ENCODE measurements around the gene EPB41L2.

The EPB41L2 gene

GRCh38 chr6:130896249-130896648, 166.8 kb downstream of the EPB41L2 start:
- no peak for FAIRE-seq

DNA sequence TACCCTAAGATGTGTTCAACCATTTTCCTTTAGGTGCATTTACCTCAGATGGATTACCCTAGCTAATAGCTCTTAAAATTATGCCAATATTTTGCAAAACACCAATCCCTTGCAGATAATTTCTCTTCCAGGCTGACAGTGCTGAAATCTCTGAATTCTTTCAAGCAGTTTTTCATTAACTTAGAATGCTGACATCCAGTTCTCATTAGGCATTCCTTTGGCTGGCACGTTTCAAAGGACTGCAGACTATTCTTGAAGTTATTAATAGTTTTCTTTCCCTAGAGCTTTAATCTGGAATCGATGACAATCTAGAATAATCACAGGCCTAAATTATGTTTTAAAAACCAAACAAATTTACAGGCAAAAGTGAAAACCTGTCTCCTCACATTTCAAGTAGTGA, 167.5 kb downstream of the EPB41L2 start:
- FAIRE-seq = no peak

- FAIRE-seq = no peak
Measured at GRCh38 chr6:130893766-130894165, 169.3 kb downstream of the EPB41L2 start.

GRCh38 chr6:130893277-130893676, 169.8 kb downstream of the EPB41L2 start:
- no peak for FAIRE-seq

DNA sequence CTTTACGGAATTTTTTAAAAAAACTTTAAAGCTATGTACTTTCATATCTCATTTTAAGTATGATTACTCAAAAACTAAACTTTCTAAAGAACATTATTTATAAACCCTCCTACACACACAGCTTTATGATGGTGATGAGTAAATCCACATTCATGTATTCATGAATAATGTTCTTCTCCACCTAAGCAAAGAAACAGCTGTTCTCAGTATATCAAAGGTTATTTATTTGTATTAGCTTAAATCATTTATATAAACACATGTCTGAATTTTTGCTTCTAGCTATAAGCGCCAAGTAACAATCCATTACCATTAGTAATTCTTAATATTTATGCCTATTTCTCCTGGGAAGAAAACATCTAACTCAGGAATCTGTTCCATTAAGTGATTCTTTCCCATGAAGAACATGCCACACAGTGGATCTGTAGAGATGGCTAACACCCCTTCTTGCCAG, 172.5 kb downstream of the EPB41L2 start:
- FAIRE-seq = peak; percentile 13

- no peak for FAIRE-seq
Measured at GRCh38 chr6:130889423-130889822, 173.6 kb downstream of the EPB41L2 start.

GRCh38 chr6:130888246-130888645, 174.8 kb downstream of the EPB41L2 start:
- FAIRE-seq = no peak

GRCh38 chr6:130886966-130887365, 176.1 kb downstream of the EPB41L2 start:
- FAIRE-seq = no peak

- peak; percentile 98 for FAIRE-seq
Measured at GRCh38 chr6:130885392-130886192, 177.5 kb downstream of the EPB41L2 start.

- FAIRE-seq = no peak
Measured at GRCh38 chr6:130882370-130882769, 180.7 kb downstream of the EPB41L2 start.

DNA sequence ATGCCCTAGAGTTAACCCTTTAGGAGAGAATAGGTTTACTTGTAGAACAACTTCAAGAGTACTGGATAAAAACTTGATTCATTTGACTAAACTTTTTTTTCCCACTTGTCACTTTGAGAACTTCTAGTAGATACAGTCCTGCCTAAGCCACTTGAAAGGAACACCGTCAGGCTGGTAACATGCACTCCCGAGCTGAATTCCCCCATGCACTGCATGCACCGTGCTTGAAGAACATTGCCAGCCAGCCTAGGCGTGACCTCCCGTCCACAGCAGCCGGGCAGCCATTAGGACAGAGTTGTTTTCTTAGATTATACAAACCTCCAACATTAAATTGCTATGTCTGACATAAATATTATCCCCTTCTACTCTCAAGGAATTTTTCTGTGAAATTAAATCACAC, 183.2 kb downstream of the EPB41L2 start:
- FAIRE-seq = no peak

DNA sequence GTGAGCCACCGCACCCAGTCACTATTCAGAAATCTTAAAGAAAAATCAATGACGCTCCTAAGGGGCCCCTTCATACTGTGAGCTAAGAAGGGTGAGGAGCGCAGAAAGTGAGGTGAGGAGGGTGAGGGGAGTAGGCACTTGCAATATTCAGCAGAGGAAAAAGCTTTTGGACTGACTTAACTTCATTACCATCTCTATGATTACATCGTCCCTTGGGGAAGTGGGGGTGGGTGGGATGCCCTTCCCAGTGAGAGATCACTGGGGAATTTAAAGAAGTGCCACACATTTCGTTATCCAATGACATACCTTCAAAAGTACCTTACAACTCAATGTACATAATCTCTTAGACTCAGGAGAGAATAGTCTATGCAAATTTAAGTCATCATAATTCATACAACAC, 189.3 kb downstream of the EPB41L2 start:
- no peak for FAIRE-seq

- FAIRE-seq = peak; percentile 17
Measured at GRCh38 chr6:130872250-130873095, 190.6 kb downstream of the EPB41L2 start.

DNA sequence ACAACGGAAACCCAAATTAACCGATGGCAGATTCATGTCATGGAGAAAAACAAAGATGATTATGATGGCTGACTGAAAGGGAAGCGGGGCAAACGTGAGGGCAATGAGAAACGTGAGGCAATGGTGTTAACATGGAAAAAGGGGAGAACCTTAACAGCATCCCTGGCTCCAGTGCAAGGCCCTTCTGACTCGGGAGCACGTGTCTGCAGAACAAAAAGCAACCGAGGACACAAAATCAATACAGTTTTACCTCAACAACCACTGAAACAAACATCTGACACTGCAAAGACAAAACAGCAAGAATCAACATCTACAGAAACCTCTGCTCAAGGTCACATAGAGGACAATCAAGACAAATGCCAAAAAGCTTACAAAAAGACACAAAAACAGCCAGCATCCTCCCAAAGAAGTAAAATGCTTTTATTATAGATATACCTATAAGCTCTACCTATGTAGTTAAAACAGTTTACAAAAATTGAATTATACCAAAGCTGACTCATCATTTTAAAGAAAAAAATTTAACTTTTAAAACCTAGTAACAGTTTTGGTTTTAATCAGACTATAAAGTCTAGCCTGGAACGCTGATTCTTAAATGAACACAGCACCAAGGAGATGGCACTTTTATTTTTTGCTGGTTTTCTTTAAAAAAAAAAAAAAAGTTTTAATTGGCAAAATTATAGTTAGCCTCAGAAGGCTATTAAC, 192.7 kb downstream of the EPB41L2 start:
- no peak for FAIRE-seq

- no peak for FAIRE-seq
Measured at GRCh38 chr6:130869681-130870080, 193.4 kb downstream of the EPB41L2 start.

GRCh38 chr6:130865793-130866192, 197.3 kb downstream of the EPB41L2 start:
- FAIRE-seq = no peak

DNA sequence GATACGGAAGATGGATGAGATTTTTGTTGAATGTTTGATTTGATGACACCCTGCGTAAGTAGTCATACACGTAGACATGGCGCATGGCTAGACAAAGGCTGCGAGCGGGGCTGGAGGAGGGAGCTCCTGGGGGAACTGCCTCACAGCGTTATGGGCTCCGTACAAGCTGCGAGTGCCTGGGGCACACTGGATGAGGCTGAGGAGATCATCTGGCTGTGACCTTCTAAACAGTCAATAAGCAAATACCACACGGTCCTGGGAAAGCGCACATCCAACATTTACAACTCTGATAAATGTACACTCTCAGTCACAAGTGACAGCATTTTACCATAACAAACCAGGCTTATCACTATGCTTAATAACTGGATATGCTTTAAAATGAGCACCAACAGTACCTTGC, 198.7 kb downstream of the EPB41L2 start:
- FAIRE-seq = no peak

- no peak for FAIRE-seq
Measured at GRCh38 chr6:130863415-130864230, 199.4 kb downstream of the EPB41L2 start.

GRCh38 chr6:130862370-130862769, 200.7 kb downstream of the EPB41L2 start:
- no peak for FAIRE-seq

DNA sequence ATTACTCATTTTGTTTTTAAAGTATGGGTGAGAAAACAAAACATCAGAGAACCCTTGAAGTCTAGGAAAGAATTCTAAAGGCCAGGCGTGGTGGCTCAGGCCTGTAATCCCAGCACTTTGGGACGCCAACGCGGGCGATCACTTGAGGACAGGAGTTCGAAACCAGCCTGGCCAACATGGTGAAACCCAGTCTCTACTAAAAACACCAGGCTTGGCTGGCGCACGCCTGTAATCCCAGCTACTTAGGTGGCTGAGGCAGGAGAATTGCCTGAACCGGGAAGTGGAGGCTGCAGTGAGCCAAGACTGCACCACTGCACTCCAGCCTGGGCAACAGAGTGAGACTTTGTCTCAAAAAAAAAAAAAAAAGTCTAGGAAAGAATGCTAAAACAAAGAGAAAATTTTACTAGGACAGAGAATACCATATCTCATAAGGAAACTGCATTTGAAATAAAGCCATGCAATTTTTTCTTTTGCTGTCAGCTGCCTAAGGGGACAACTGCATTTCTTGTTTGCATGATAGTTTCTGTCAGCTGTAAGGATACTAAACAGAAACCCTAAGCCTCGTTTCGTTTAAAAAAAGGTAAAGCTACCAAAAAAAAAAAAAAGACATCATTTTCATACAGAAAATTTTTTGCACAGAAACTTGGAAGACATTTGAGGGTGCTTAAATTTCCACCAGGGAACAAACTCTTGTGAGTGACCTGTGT, 203.7 kb downstream of the EPB41L2 start:
- no peak for FAIRE-seq

GRCh38 chr6:130858498-130859160, 204.4 kb downstream of the EPB41L2 start:
- FAIRE-seq = no peak

Measured in islet of Langerhans (tissue), 1 donor.